ENCODE measurements around the gene GFRA1.

Gene GFRA1

DNA sequence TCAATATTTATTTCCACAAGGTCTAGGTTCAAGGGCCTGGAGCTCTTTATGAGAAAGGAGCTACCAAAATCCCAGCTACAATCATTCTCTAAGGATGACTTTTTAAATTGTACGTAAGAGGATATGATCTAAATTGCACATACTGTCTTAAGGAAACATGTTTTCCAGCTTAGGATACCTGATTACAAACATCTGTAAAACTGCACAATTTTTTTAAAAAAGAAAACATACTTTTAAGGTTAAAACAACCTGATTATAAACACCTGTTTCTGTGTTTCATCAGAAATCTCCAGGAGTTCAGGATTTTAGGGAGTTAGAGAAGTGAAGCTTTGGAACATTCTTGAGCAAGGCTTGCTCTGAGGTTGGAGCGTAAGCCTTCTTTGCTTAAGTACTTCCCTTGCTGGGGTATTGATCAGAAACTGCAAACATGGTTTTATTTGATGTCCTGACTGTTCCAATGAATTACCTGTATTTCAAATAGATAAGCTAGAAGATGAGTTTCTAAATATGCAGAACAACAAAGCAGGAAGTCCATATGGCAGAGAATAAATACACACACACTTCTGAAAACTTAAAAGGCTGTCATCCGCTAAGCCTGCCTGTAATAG, 248.6 kb downstream of the GFRA1 start:
- no peak for DNase-seq

DNA sequence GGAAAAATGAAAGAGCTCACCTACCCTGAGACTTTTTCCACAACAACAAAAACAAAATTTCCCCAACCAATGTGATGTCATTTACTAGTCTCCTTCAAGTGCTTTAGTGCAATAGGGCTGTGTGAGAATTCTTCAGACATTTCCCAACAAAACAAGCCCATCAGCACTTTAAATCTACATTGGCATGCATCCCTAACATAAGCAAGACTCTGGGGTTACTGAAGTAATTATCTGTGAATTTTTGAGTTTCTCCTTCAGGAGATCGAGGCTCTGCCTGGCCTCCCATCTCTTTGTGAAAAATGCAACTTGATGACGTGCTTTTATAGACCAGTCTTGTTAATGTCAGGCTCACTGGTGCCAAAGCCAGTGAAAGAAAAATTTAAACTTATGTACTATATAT, 255.6 kb downstream of the GFRA1 start:
- DNase-seq, result no peak

DNA sequence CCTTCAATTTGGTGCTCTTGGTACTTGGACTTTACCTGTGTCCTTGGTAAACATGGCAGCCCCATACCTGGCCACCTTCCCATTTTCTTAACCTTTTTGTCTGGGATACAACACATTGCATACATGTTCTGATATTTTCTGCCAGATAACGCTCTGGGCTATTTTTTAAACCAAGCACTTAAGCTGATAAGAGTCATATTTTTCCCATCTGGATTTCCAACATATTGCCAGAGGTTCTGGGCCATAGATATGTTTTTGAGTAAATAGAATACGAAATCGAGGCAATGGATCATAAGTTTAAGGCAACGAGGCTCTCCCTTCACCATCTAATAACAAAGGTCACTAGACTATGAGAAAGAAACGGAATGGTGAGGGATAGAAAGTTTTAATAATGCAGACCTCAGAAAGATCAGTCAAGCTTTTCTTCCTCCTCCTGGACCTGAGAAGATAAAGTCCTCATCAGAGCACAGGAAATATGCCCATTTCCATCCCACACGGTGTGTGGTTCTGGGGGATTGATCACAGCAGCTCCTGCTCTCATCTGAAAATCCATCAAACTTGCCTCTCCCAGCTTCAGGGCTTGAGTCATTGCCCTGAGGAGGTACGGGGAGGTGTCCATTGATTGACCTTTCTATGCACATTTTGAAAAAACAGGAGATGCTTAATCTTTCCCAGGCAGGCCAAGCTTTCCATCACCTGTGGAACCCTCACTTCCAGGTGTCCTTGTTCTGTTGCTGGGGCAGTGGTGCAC, 257.2 kb downstream of the GFRA1 start:
- no peak for DNase-seq

DNA sequence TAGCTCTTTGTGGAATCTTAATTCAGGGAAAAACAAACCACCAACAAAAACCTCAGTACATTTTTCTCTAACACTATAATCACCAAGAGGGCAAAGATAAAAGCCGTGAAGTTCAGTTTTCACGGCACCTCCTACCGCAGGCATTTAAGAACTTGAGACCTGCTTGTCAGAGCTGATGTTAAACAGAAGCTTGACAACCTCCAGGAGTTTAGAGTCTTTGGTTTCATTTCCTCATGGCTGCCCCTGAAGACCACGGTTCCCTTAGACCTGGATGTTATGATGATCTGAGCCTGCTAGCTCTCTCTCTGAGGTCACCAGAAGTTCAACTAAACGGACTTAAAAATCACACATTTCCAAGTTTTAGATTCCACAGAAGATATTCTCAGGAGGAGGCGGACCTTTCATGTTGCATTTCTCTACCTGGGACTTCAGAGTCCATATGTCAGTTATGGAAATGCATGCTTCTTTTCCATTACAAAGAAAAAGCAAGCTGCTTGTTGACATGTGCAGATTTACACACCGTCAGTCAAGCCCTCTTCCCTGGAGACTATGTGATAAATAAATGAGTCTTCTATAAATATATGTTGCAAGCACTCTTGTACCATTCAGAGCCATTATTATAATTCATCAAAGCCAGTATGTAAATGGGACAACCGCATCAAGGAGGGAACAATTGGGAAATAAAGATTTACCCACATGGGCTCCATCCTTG, 258.0 kb downstream of the GFRA1 start:
- DNase-seq, result no peak

DNA sequence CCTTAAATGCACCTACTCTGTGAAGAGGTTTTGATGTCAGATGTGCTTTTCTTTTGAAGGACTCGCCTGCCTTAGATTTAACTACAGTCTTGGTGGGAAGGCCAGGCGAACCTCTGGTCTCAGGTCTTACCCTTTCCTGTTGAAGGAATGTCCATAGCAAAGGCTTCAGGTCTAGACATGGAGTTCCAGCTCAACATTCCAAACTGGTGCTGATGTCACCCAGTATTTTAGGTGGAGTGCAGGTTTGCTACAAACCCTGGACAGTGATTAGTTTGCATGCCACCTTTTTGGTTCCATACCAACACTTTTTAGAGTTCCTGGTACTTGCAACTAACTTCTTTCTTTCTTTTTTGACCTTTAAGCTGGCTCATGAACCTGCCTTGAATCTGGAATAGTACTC, 258.7 kb downstream of the GFRA1 start:
- DNase-seq, result no peak

DNA sequence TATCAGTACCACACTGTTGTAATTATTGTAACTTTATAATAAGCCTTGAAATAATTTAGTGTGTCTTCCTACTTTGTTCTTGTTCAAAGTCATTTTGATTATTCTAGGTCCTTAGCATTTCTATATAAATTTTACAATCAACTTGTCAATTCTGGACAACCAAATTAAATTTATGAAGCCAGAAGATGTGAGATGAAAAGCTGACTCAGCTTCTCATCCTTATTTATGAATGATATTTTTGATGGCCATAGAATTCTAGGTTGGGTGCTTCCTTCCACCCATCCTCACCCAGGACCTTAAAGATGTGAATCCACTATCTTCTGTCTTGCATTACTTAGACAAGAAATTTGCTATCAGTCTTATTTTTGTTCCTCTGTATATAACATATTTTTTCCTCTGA, 261.1 kb downstream of the GFRA1 start:
- DNase-seq, result no peak

DNA sequence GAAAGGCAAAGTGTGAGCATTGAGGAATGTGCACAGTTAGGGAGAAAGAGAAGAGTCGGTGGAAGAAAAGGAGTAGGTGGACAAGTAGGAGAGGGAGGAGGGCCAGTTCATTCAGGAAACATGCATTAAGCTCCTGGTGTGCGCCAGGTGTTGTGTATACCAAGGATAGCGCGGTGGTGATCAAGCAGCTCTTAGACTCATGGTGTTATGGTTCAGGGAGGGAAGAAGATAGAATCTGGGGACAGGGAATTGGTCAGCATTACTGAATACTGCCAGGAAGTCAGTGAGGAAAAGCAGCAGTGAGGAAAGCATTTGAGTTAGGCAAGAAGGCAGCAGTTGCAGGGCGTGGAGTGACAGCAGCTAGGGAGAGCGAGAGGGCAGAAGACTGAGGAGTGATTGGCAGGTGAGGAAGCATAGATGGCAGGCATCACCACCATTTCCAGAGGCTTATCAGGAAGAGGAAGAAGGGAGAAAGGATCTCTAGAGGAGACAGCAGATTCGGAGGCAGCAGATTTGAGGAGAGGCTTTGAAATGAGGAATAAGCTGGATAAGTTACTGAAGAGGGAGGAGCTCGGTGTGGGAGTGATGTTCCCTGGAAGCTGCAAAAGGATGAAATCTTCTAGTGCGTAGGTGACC, 265.6 kb downstream of the GFRA1 start:
- no peak for DNase-seq
